Vagina (tissue), 2 donors: ENCODE results near the gene PTCHD4.

Source experiments
- POLR2A ChIP-seq, 2 donors: fragments of 450-650 bp; IDR thresholded peaks; one replicate each; pipeline ENCODE4 v1.6.1; 2017; ENCODE audit warnings: antibody characterized with exemption in 2 of 2, mild to moderate bottlenecking in 2 of 2, moderate library complexity in 2 of 2
- TF ChIP-seq, protein P1 (sequence below), 3 experiments: fragments of 450-650 bp in 2 of 3; fragments of 200-600 bp in 1 of 3; sonication (generic) in 1 of 3; IDR thresholded peaks; one replicate each; pipeline ENCODE4 v1.5.1; 2017 to 2019; ENCODE audit warnings: antibody characterized with exemption in 3 of 3, mild to moderate bottlenecking in 2 of 3, moderate library complexity in 2 of 3

DNA sequence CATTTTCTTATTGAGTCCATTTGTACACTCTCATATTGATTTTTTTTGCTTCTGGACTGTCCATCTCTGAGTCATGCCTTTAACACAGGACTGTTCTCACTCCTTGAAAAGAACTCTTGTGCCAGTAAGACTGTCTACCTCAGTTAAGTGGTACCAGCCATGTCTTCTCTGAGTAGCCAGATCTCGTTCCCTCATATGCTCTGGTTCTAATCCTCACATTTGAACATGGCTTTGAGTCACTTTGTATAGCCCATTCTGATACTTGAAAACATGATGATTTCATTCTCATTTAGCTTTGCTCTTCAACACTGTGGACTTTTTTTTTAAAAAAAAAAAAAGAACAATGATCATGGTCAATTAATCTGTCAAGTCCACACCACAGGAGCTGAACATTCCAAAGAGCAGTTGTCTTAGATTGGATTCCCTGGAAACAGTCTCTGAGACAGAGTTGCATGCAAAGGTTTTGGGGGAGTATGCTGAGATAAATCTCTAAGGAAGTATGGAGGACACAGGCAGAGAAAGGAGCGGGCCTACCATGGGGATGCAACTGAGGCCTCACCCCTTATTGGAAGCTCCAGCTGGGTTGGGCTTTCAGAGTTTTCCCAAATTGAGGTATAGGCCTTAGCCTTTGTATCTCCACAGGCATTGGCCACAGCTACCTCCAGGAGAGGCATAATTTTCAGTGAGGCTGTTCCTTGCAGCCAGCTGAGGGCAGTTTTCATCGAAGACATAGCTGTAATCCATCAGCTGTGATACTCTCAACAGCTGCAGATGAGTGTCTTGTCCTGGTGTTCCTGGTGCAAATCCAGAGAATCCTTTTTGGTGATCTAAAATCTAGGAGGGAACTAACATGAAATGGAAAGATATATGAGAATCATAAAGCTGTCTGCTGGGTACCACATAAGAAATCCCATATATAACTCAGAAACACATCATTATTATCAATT is 6.0 kb upstream of the PTCHD4 start:
- TF ChIP-seq, protein P1, sequence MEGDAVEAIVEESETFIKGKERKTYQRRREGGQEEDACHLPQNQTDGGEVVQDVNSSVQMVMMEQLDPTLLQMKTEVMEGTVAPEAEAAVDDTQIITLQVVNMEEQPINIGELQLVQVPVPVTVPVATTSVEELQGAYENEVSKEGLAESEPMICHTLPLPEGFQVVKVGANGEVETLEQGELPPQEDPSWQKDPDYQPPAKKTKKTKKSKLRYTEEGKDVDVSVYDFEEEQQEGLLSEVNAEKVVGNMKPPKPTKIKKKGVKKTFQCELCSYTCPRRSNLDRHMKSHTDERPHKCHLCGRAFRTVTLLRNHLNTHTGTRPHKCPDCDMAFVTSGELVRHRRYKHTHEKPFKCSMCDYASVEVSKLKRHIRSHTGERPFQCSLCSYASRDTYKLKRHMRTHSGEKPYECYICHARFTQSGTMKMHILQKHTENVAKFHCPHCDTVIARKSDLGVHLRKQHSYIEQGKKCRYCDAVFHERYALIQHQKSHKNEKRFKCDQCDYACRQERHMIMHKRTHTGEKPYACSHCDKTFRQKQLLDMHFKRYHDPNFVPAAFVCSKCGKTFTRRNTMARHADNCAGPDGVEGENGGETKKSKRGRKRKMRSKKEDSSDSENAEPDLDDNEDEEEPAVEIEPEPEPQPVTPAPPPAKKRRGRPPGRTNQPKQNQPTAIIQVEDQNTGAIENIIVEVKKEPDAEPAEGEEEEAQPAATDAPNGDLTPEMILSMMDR (IDR thresholded peaks at IDR 0.05), result no peak
- TF ChIP-seq POLR2A (IDR thresholded peaks at IDR 0.05), result no peak
